A549 (cell line): ENCODE results near the gene SEC14L6.

Experiments
- BHLHE40 ChIP-seq: IDR thresholded peaks from 2 replicates; pipeline ENCODE4 v1.6.1; 2012; ENCODE audit warnings: low read depth, low read length, inconsistent platforms
- FOSL2 ChIP-seq, 2 experiments: fragments of 450-650 bp in 1 of 2; fragments of >200 bp in 1 of 2; sonication (Bioruptor Twin) in 1 of 2; formaldehyde crosslinking; IDR thresholded peaks; 2 replicates each; pipeline versions ENCODE4 v1.5.0 to v1.6.1; 2016 to 2020; ENCODE audit warnings: mild to moderate bottlenecking in 1 of 2, moderate library complexity in 1 of 2
- JUNB ChIP-seq: fragments of >200 bp; sonication (Bioruptor Twin); formaldehyde crosslinking; IDR thresholded peaks from 2 replicates; pipeline ENCODE4 v1.6.1; 2016
- MAX ChIP-seq: IDR thresholded peaks from 2 replicates; pipeline ENCODE4 v1.6.1; 2012
- MAZ ChIP-seq: fragments of 150-350 bp; IDR thresholded peaks from 2 replicates; pipeline ENCODE4 v1.6.1; 2014; ENCODE audit warnings: antibody characterized with exemption, low read depth, low read length, borderline replicate concordance
- POLR2A ChIP-seq: IDR thresholded peaks from 2 replicates; pipeline ENCODE4 v1.6.1; 2012; ENCODE audit warnings: mild to moderate bottlenecking, low read length
- RAD21 ChIP-seq, 2 experiments: fragments of >200 bp in 1 of 2; sonication (Bioruptor Twin) in 1 of 2; formaldehyde crosslinking in 1 of 2; IDR thresholded peaks in 1 of 2; conservative IDR thresholded peaks in 1 of 2; 2 replicates in 1 of 2; 3 replicates in 1 of 2; pipeline ENCODE4 v1.6.1; 2012 to 2018; ENCODE audit warnings: inconsistent platforms in 1 of 2
- RCOR1 ChIP-seq: fragments of 150-350 bp; IDR thresholded peaks from 2 replicates; pipeline ENCODE4 v1.6.1; 2014; ENCODE audit warnings: antibody characterized with exemption, low read length, low read depth
- RFX5 ChIP-seq: fragments of 450-650 bp; IDR thresholded peaks from 2 replicates; pipeline ENCODE4 v1.7.1; 2014; ENCODE audit warnings: antibody characterized with exemption, mild to moderate bottlenecking, moderate library complexity
- ZFP36 ChIP-seq: fragments of 450-650 bp; IDR thresholded peaks from 2 replicates; pipeline ENCODE4 v1.6.1; 2014; ENCODE audit warnings: borderline replicate concordance; ENCODE audit not compliant: partially characterized antibody
- TF ChIP-seq, protein P1 (sequence below): fragments of >200 bp; sonication (Bioruptor Twin); formaldehyde crosslinking; IDR thresholded peaks from 3 replicates; pipeline ENCODE4 v1.5.1; 2016
- TF ChIP-seq, protein P2 (sequence below): fragments of 150-350 bp; IDR thresholded peaks from 2 replicates; pipeline ENCODE4 v1.6.1; 2014; ENCODE audit warnings: low read depth, mild to moderate bottlenecking, low read length
- TF ChIP-seq, protein P3 (sequence below): fragments of >200 bp; sonication (Bioruptor Twin); formaldehyde crosslinking; IDR thresholded peaks from 3 replicates; pipeline ENCODE4 v1.6.1; 2016

- peak; percentile 47; the same call in 1 of the 2 replicates for TF ChIP-seq MAX
- TF ChIP-seq RCOR1 = no peak
- no peak for TF ChIP-seq POLR2A
- TF ChIP-seq, protein P1, sequence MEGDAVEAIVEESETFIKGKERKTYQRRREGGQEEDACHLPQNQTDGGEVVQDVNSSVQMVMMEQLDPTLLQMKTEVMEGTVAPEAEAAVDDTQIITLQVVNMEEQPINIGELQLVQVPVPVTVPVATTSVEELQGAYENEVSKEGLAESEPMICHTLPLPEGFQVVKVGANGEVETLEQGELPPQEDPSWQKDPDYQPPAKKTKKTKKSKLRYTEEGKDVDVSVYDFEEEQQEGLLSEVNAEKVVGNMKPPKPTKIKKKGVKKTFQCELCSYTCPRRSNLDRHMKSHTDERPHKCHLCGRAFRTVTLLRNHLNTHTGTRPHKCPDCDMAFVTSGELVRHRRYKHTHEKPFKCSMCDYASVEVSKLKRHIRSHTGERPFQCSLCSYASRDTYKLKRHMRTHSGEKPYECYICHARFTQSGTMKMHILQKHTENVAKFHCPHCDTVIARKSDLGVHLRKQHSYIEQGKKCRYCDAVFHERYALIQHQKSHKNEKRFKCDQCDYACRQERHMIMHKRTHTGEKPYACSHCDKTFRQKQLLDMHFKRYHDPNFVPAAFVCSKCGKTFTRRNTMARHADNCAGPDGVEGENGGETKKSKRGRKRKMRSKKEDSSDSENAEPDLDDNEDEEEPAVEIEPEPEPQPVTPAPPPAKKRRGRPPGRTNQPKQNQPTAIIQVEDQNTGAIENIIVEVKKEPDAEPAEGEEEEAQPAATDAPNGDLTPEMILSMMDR = no peak
- TF ChIP-seq ZFP36 = no peak
- TF ChIP-seq BHLHE40 = no peak
- TF ChIP-seq, protein P2, sequence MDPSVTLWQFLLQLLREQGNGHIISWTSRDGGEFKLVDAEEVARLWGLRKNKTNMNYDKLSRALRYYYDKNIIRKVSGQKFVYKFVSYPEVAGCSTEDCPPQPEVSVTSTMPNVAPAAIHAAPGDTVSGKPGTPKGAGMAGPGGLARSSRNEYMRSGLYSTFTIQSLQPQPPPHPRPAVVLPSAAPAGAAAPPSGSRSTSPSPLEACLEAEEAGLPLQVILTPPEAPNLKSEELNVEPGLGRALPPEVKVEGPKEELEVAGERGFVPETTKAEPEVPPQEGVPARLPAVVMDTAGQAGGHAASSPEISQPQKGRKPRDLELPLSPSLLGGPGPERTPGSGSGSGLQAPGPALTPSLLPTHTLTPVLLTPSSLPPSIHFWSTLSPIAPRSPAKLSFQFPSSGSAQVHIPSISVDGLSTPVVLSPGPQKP = no peak
- no peak for TF ChIP-seq FOSL2 (IDR thresholded peaks at IDR 0.05)
- peak; percentile 72 for TF ChIP-seq FOSL2 (CRISPR knock-in tag; IDR thresholded peaks at IDR 0.05)
- no peak for TF ChIP-seq RFX5
- TF ChIP-seq, protein P3, sequence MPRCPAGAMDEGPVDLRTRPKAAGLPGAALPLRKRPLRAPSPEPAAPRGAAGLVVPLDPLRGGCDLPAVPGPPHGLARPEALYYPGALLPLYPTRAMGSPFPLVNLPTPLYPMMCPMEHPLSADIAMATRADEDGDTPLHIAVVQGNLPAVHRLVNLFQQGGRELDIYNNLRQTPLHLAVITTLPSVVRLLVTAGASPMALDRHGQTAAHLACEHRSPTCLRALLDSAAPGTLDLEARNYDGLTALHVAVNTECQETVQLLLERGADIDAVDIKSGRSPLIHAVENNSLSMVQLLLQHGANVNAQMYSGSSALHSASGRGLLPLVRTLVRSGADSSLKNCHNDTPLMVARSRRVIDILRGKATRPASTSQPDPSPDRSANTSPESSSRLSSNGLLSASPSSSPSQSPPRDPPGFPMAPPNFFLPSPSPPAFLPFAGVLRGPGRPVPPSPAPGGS = no peak
- no peak for TF ChIP-seq JUNB
- no peak for TF ChIP-seq RAD21 (conservative IDR thresholded peaks at IDR 0.05 in 1 of 2, IDR thresholded peaks at IDR 0.05 in 1 of 2)
- TF ChIP-seq MAZ = no peak
Observed at GRCh38 chr22:30562366-30562765, 15.8 kb upstream of the SEC14L6 start.
